ENCODE data around the gene C16orf46.

Gene C16orf46

DNA sequence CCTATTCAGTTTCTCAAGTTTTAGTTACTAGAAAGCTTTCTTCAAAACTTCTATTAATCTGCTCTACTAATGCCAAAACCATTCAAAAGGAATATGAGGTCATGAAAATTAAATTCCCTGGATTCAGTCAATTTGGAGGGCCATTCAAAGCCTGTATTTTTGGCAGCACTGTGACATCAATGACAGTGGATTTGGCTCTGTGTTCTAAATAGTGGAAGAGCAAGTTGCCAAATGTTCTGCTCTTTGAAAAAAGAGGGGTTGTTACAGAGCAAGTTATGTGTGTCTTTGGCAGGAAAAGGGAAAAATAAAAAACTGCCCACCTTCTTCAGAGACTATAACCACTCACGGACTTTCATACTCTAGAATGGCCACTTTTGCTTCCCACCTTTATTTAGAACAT, 3.2 kb upstream of the C16orf46 start:
- ATAC-seq (ENCODE audit: insufficient read depth, low read depth) (no peak), DNase-seq (no peak)
- no peak overlapping the region for H3K4me2 ChIP-seq (ENCODE audit: insufficient read depth, low read length)
- no peak overlapping the region for H3K4me3 ChIP-seq (ENCODE audit: low read depth in 1 of 2, low read length in 2 of 2)
- no peak overlapping the region for H2AFZ ChIP-seq (ENCODE audit: low read depth, low read length)
- no peaks in the 10 kb centered on the region for H3K79me2 ChIP-seq (ENCODE audit: insufficient read depth, low read length)
- H3K36me3 ChIP-seq (ENCODE audit: insufficient read depth, low read length) = peaks cover 10% of the 10 kb centered on the region
- no peak for TF ChIP-seq EZH2 (IDR thresholded peaks at IDR 0.05; ENCODE audit: borderline replicate concordance, low read depth, low read length, severe bottlenecking)
- no peaks in the 10 kb centered on the region for H3K27me3 ChIP-seq (ENCODE audit: insufficient read depth, low read length, poor library complexity)
- H3K9me3 ChIP-seq (ENCODE audit: insufficient read depth, low read length, severe bottlenecking) = no peaks in the 10 kb centered on the region
- H3K9ac ChIP-seq (ENCODE audit: low read depth, low read length) = no peak overlapping the region
- H3K4me1 ChIP-seq (ENCODE audit: insufficient read depth, low read length) = peaks cover 18% of the 10 kb centered on the region
- H4K20me1 ChIP-seq (ENCODE audit: insufficient read depth, low read length) = no peaks in the 10 kb centered on the region
- no peak overlapping the region for H3K27ac ChIP-seq (ENCODE audit: low read length)

DNA sequence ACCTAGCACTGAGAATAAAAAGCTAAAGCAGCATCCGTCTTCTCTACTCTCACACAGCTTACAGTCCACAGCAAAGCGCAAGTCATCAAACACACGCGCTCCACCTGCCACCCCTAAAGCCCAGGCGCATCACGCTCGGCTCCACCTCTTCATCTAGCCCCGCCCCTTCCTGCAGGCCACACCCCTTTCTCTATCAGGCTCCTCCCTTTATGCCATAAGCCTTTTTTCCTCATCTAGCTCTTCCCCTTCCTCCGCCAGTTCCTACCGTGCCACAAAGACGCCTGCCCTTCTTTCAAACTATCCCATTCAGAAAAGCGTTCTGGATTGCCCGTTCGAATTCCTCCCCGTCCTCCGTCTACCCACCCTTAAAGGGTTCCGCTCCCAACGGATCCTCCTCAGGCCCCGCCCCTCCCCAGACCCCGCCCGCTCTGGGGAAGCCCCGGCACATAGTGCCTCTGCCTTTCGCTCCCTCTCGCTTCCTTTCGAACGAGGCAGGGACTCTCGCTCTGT, 417 bp downstream of the C16orf46 start:
- H3K9me3 ChIP-seq (ENCODE audit: insufficient read depth, low read length, severe bottlenecking) = no peaks in the 10 kb centered on the region
- ATAC-seq (ENCODE audit: insufficient read depth, low read depth) (peak; percentile 84), DNase-seq (peak; percentile 89)
- H3K9ac ChIP-seq (ENCODE audit: low read depth, low read length) = peak overlapping the region; percentile 81
- peak overlapping the region; percentile 53 to 80 for H3K4me3 ChIP-seq (ENCODE audit: low read depth in 1 of 2, low read length in 2 of 2)
- no peak for TF ChIP-seq EZH2 (IDR thresholded peaks at IDR 0.05; ENCODE audit: borderline replicate concordance, low read depth, low read length, severe bottlenecking)
- TF ChIP-seq, protein P1, sequence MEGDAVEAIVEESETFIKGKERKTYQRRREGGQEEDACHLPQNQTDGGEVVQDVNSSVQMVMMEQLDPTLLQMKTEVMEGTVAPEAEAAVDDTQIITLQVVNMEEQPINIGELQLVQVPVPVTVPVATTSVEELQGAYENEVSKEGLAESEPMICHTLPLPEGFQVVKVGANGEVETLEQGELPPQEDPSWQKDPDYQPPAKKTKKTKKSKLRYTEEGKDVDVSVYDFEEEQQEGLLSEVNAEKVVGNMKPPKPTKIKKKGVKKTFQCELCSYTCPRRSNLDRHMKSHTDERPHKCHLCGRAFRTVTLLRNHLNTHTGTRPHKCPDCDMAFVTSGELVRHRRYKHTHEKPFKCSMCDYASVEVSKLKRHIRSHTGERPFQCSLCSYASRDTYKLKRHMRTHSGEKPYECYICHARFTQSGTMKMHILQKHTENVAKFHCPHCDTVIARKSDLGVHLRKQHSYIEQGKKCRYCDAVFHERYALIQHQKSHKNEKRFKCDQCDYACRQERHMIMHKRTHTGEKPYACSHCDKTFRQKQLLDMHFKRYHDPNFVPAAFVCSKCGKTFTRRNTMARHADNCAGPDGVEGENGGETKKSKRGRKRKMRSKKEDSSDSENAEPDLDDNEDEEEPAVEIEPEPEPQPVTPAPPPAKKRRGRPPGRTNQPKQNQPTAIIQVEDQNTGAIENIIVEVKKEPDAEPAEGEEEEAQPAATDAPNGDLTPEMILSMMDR (IDR thresholded peaks at IDR 0.05; ENCODE audit: borderline replicate concordance, extremely low read depth, low read length, poor library complexity, severe bottlenecking) = no peak
- peak overlapping the region; percentile 93 for H2AFZ ChIP-seq (ENCODE audit: low read depth, low read length)
- no peaks in the 10 kb centered on the region for H4K20me1 ChIP-seq (ENCODE audit: insufficient read depth, low read length)
- H3K36me3 ChIP-seq (ENCODE audit: insufficient read depth, low read length) = no peaks in the 10 kb centered on the region
- H3K4me2 ChIP-seq (ENCODE audit: insufficient read depth, low read length) = peak overlapping the region; percentile 87
- H3K27ac ChIP-seq (ENCODE audit: low read length) = peak overlapping the region; percentile 89
- H3K4me1 ChIP-seq (ENCODE audit: insufficient read depth, low read length) = peaks cover 18% of the 10 kb centered on the region
- no peaks in the 10 kb centered on the region for H3K79me2 ChIP-seq (ENCODE audit: insufficient read depth, low read length)
- H3K27me3 ChIP-seq (ENCODE audit: insufficient read depth, low read length, poor library complexity) = no peaks in the 10 kb centered on the region

DNA sequence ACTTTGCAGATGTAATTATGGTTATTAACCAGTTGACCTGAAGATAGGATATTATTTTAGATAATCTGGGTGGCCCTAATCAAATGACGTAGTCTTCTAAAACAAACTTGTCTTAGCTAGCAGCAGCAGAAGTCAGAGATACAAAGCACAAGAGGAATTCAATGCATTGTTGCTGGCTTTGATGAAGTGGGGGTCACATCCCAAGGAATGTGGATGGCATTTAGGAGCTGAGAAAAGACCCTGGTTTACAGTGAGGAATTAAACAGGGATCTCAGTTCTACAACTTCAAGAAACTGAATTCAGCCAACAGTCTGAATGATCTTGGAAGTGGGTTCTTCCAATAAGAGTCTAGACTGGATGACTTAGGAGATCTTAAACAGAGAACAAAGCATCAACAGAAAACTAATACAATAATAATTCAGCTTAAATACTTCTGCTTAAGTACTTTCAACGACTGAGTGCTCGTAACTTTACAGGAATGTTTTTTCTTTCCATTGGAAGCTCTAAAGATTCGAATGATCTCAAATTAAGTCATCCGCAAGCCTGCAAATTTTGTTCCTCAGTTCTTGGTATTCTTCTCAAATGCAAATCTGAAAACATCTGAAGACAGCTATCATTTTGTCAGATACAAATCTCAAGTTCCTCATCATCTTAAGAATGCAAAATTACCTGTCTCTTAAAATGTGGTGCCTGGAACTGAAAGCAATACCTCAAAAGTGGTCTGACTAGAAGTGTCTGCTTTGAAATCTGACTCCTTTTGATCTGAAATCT, 3.3 kb downstream of the C16orf46 start:
- H3K27ac ChIP-seq (ENCODE audit: low read length) = no peak overlapping the region
- no peaks in the 10 kb centered on the region for H3K36me3 ChIP-seq (ENCODE audit: insufficient read depth, low read length)
- H3K27me3 ChIP-seq (ENCODE audit: insufficient read depth, low read length, poor library complexity) = no peaks in the 10 kb centered on the region
- no peak overlapping the region for H2AFZ ChIP-seq (ENCODE audit: low read depth, low read length)
- ATAC-seq (ENCODE audit: insufficient read depth, low read depth) (no peak), DNase-seq (no peak)
- peaks cover 18% of the 10 kb centered on the region for H3K4me1 ChIP-seq (ENCODE audit: insufficient read depth, low read length)
- H3K9me3 ChIP-seq (ENCODE audit: insufficient read depth, low read length, severe bottlenecking) = no peaks in the 10 kb centered on the region
- no peaks in the 10 kb centered on the region for H3K79me2 ChIP-seq (ENCODE audit: insufficient read depth, low read length)
- H4K20me1 ChIP-seq (ENCODE audit: insufficient read depth, low read length) = no peaks in the 10 kb centered on the region
- no peak overlapping the region for H3K9ac ChIP-seq (ENCODE audit: low read depth, low read length)
- TF ChIP-seq EZH2 (IDR thresholded peaks at IDR 0.05; ENCODE audit: borderline replicate concordance, low read depth, low read length, severe bottlenecking) = no peak
- TF ChIP-seq, protein P1 (IDR thresholded peaks at IDR 0.05; ENCODE audit: borderline replicate concordance, extremely low read depth, low read length, poor library complexity, severe bottlenecking) = no peak
- H3K4me2 ChIP-seq (ENCODE audit: insufficient read depth, low read length) = no peak overlapping the region
- no peak overlapping the region for H3K4me3 ChIP-seq (ENCODE audit: low read depth in 1 of 2, low read length in 2 of 2)

DNA sequence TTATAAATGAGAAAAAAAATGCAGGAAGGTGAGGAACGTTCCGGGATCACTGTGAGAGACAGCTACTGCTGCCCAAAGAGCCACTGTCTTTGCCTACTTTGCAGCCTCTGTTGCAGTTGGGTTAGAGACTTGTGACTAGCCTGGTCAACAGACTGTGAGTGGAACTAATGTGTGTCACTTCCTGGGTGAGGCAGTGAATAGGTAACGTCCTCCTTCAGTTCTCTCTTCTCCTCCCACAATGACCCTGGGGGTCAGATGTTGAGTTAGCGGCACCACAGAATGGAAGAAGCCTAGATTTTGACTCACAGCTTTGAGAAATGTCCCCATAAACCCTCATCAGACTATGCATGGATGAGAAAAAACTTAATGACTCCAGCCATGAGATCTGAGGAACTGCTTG, 5.2 kb downstream of the C16orf46 start:
- H3K9me3 ChIP-seq (ENCODE audit: insufficient read depth, low read length, severe bottlenecking) = no peaks in the 10 kb centered on the region
- no peak overlapping the region for H3K4me2 ChIP-seq (ENCODE audit: insufficient read depth, low read length)
- DNase-seq (no peak), ATAC-seq (ENCODE audit: insufficient read depth, low read depth) (no peak)
- H3K4me1 ChIP-seq (ENCODE audit: insufficient read depth, low read length) = peaks cover 11% of the 10 kb centered on the region
- no peaks in the 10 kb centered on the region for H4K20me1 ChIP-seq (ENCODE audit: insufficient read depth, low read length)
- no peak overlapping the region for H2AFZ ChIP-seq (ENCODE audit: low read depth, low read length)
- TF ChIP-seq EZH2 (IDR thresholded peaks at IDR 0.05; ENCODE audit: borderline replicate concordance, low read depth, low read length, severe bottlenecking) = no peak
- TF ChIP-seq, protein P1 (IDR thresholded peaks at IDR 0.05; ENCODE audit: borderline replicate concordance, extremely low read depth, low read length, poor library complexity, severe bottlenecking) = no peak
- H3K79me2 ChIP-seq (ENCODE audit: insufficient read depth, low read length) = no peaks in the 10 kb centered on the region
- no peak overlapping the region for H3K4me3 ChIP-seq (ENCODE audit: low read depth in 1 of 2, low read length in 2 of 2)
- H3K27me3 ChIP-seq (ENCODE audit: insufficient read depth, low read length, poor library complexity) = no peaks in the 10 kb centered on the region
- no peaks in the 10 kb centered on the region for H3K36me3 ChIP-seq (ENCODE audit: insufficient read depth, low read length)
- no peak overlapping the region for H3K9ac ChIP-seq (ENCODE audit: low read depth, low read length)
- H3K27ac ChIP-seq (ENCODE audit: low read length) = no peak overlapping the region
